Epithelial cell of esophagus (primary cell): Measurements from ENCODE around the gene PRR14.
A peak's percentile ranks its signal among the peaks of the same experiment; 100 is the strongest.

Experiments
- DNase-seq: peaks from one replicate; pipeline ENCODE4 v3.0.0; 2010; ENCODE audit warnings: low read depth
- H3K4me3 ChIP-seq: 2 replicates; pipeline ENCODE4 v1.5.1; 2011; ENCODE audit warnings: mild to moderate bottlenecking, low read length, control low read depth
- CTCF ChIP-seq: IDR thresholded peaks from 2 replicates; pipeline ENCODE4 v1.5.1; 2011; ENCODE audit warnings: low read depth, mild to moderate bottlenecking, low read length, control low read depth, inconsistent platforms; ENCODE audit not compliant: insufficient read depth; ENCODE audit errors: missing control alignments

Gene PRR14

GRCh38 chr16:30656388-30656787 is 5.6 kb downstream of the PRR14 start:
- DNase-seq, result no peak
- no peak for TF ChIP-seq CTCF
- no peak overlapping the region for H3K4me3 ChIP-seq

- no peak for DNase-seq
- TF ChIP-seq CTCF, result no peak
- peak overlapping the region; percentile 51 for H3K4me3 ChIP-seq
Observed at GRCh38 chr16:30656974-30657865, 6.5 kb downstream of the PRR14 start.

GRCh38 chr16:30657866-30658730 is 7.3 kb downstream of the PRR14 start, which contains the start of gene FBRS:
Gene FBRS (plus strand): TSS chr16:30658431. CDS start chr16:30659519, 1,088 bp downstream.
- peak; percentile 100 for DNase-seq
- TF ChIP-seq CTCF, result peak; percentile 29

GRCh38 chr16:30658731-30659506 is 8.2 kb downstream of the PRR14 start:
- TF ChIP-seq CTCF, result no peak
- DNase-seq, result peak; percentile 98
- H3K4me3 ChIP-seq, result peak overlapping the region; percentile 90

More at GRCh38 chr16:30657866-30658730, 7.3 kb downstream of the PRR14 start, which contains the start of gene FBRS:
- peak within 1 kb of the TSS; percentile 90 for H3K4me3 ChIP-seq

GRCh38 chr16:30659507-30660423 is 9.0 kb downstream of the PRR14 start:
- peak overlapping the region; percentile 90 for H3K4me3 ChIP-seq
- TF ChIP-seq CTCF, result peak; percentile 17
- DNase-seq, result peak; percentile 42
